Activated naive CD4-positive, alpha-beta T cell treated with anti-CD3 and anti-CD28 coated beads, Interleukin-2, amount 50 U/mL, for 24 hours (primary cell): ENCODE measurements around the gene SMAD3.
A peak's percentile ranks its signal among the peaks of the same experiment; 100 is the strongest.

ENCODE experiments used
- H3K27ac Mint-ChIP-seq: one replicate; pipeline ENCODE4 v1.8.0; 2021; ENCODE audit warnings: mild to moderate bottlenecking, mixed read lengths
- H3K27me3 Mint-ChIP-seq: one replicate; pipeline ENCODE4 v1.8.0; 2021; ENCODE audit warnings: mixed read lengths
- H3K36me3 Mint-ChIP-seq: one replicate; pipeline ENCODE4 v1.8.0; 2021; ENCODE audit warnings: mixed read lengths
- H3K4me1 Mint-ChIP-seq: one replicate; pipeline ENCODE4 v1.8.0; 2021; ENCODE audit warnings: mixed read lengths
- H3K4me3 Mint-ChIP-seq: one replicate; pipeline ENCODE4 v1.8.0; 2021; ENCODE audit warnings: mild to moderate bottlenecking, mixed read lengths
- H3K9me3 Mint-ChIP-seq: one replicate; pipeline ENCODE4 v1.8.0; 2021; ENCODE audit warnings: mixed read lengths

Gene SMAD3

DNA sequence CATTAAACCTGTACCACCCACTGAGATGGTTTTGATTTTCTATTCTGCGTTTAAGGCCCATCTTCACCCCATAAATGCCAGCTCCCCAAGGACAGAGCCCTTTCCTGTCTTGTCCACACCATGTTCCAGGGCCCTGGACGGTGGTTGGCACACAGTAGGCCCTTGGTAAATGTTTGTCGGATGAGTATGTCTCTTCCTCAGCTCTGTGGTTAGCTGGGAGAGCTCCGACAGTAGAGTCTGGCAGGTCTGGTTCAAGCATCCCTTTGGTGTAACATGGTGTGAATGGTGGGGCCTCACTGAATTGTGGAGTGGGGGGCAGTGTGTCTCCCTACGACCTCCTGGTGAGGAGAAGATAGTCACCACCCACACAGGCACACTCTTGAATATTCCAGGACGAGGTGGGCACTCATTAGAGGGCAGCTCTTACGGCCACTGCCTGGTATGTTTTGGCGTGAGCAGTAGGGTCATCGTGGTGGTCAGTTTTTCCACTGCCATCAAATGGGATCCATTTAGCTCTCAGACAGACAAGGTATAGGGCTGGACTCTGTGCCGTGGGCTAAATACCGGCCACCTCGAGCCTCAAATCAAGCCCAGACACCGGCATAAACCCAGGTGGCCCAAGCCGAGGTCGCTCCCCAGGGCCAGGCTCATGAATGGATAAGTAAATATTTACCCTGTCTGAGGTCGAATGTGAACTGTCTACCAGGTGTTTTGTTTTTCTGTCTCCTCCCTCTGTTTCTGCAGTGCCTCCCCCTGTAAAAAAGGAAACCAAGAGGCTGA is 61.3 kb downstream of the SMAD3 start:
- H3K27ac Mint-ChIP-seq, result no peak overlapping the region
- no peak overlapping the region for H3K4me3 Mint-ChIP-seq

DNA sequence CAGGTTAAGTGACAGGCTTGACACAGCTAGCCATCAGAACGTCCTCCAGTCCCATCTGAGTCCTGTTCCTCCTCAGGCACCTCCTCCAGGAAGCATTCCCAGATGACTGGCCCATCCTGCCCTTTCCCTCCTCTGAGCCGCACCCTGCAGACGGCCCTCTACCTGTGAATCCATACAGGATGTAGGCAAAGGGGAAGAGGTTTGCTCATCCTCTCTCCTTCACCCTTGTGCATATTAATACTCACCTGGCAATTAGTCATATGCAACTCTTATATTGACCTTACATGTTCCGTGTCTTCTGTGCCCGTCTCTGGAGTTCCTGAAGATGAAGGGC is 61.9 kb downstream of the SMAD3 start:
- peak overlapping the region; percentile 56 for H3K27ac Mint-ChIP-seq
- H3K4me3 Mint-ChIP-seq, result no peak overlapping the region
- peaks cover 2% of the 10 kb centered on the region for H3K36me3 Mint-ChIP-seq
- peaks cover 65% of the 10 kb centered on the region for H3K4me1 Mint-ChIP-seq
- H3K9me3 Mint-ChIP-seq, result no peaks in the 10 kb centered on the region
- no peaks in the 10 kb centered on the region for H3K27me3 Mint-ChIP-seq

More for the DNA sequence above, 61.3 kb downstream of the SMAD3 start:
- H3K27me3 Mint-ChIP-seq, result no peaks in the 10 kb centered on the region
- peaks cover 70% of the 10 kb centered on the region for H3K4me1 Mint-ChIP-seq
- H3K36me3 Mint-ChIP-seq, result peaks cover 2% of the 10 kb centered on the region
- no peaks in the 10 kb centered on the region for H3K9me3 Mint-ChIP-seq

GRCh38 chr15:67127965-67128364 is 62.6 kb downstream of the SMAD3 start:
- Mint-ChIP-seq H3K9me3 (no peaks in the 10 kb centered on the region), H3K27ac (peak overlapping the region; percentile 60), H3K4me3 (no peak overlapping the region), H3K36me3 (peaks cover 2% of the 10 kb centered on the region), H3K27me3 (no peaks in the 10 kb centered on the region), H3K4me1 (peaks cover 66% of the 10 kb centered on the region)

DNA sequence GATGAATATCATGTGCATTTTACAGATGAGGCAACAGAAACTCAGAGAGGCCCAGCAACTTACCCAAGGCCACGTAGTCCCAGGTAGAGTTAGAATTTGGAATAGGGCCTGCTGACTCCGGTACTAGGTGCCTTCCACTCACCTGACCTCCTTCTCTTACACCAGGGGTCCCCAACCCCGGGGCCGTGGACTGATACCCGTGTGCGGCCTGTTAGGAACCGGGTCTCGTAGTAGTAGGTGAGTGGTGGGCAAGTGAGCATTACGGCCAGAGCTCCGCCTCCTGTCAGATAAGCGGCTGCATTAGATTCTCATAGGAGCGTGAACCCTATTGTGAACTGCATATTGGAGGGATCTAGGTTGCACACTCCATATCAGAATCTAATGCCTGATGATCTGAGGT is 64.8 kb downstream of the SMAD3 start:
- no peaks in the 10 kb centered on the region for H3K9me3 Mint-ChIP-seq
- no peak overlapping the region for H3K4me3 Mint-ChIP-seq
- H3K27ac Mint-ChIP-seq, result no peak overlapping the region
- peaks cover 2% of the 10 kb centered on the region for H3K36me3 Mint-ChIP-seq
- no peaks in the 10 kb centered on the region for H3K27me3 Mint-ChIP-seq
- peaks cover 72% of the 10 kb centered on the region for H3K4me1 Mint-ChIP-seq

DNA sequence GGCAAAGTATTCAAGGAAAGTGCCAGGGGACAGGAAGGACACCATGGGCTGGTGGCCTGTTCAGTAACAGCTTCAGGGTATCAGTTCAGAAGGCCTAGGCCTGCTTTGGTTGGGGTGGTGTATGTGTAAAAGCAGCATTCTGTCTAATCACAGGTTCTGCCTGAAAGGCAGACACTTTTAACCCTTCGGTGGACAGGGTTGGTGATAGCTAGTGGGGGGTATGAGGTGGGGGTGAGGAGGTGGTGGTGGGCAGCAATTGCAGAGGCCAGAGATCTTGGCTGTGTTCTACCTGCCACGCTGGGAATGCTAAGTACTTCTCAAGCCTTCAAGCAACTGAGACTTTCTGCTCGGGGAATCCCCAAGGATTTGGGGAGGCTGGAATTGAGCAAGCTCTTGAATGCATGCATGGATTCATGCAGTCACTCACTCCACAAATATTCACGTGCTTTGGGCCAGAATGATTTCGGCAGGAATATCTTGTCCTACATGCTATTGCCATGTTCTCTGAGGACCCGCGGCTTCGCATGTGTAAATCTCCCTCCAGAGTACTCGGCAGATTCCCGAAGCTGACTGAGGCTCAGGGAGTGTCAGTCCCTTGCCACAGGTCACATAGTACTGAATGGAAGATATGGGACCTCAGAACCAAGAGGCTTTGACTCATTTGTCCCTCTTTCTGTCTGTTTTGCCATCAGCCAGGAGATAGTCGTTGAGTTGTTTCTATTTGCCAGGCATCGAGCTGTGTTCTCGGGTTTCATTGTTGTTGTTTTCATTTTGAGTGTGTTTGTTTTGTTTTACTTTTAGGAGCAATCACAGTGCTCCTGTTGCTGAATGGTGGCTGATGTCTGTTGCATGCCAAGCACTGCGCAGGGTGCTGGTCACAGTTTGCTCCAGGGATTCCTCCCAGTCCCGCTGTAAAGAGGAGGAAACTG is 65.5 kb downstream of the SMAD3 start:
- Mint-ChIP-seq H3K27ac (no peak overlapping the region), H3K4me3 (no peak overlapping the region), H3K27me3 (no peaks in the 10 kb centered on the region), H3K4me1 (peaks cover 75% of the 10 kb centered on the region), H3K36me3 (peaks cover 2% of the 10 kb centered on the region), H3K9me3 (no peaks in the 10 kb centered on the region)

DNA sequence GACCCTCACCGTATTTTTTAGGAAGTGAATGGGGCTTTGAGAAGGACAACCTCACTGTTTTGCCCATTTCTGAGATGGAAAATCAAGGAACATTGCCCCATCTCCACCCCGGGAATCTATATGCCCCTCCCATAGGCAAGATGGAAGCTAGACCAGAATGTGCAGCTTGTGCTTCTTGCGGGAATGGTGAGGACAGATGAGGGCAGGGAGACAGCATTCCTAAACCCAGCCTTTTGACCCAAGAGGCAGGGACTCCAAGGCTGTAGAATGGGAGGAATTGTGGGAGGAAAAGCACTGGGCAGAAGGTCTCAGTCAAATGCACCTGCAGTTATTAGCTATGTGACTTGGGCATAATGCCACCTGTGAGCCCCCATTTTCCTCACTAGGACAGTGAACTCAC is 66.9 kb downstream of the SMAD3 start:
- no peak overlapping the region for H3K27ac Mint-ChIP-seq
- no peaks in the 10 kb centered on the region for H3K27me3 Mint-ChIP-seq
- no peaks in the 10 kb centered on the region for H3K9me3 Mint-ChIP-seq
- peaks cover 85% of the 10 kb centered on the region for H3K4me1 Mint-ChIP-seq
- no peak overlapping the region for H3K4me3 Mint-ChIP-seq
- H3K36me3 Mint-ChIP-seq, result peaks cover 2% of the 10 kb centered on the region

- Mint-ChIP-seq H3K4me3 (no peak overlapping the region), H3K4me1 (peaks cover 85% of the 10 kb centered on the region), H3K36me3 (peaks cover 2% of the 10 kb centered on the region), H3K27ac (peak overlapping the region; percentile 84), H3K27me3 (no peaks in the 10 kb centered on the region), H3K9me3 (no peaks in the 10 kb centered on the region)
Observed at GRCh38 chr15:67133026-67133425, 67.6 kb downstream of the SMAD3 start.

- Mint-ChIP-seq H3K27me3 (no peaks in the 10 kb centered on the region), H3K4me1 (peaks cover 87% of the 10 kb centered on the region), H3K36me3 (peaks cover 4% of the 10 kb centered on the region), H3K4me3 (peak overlapping the region; percentile 79), H3K27ac (peak overlapping the region; percentile 98), H3K9me3 (no peaks in the 10 kb centered on the region)
Observed at GRCh38 chr15:67133738-67134066, 68.3 kb downstream of the SMAD3 start.

- Mint-ChIP-seq H3K36me3 (peaks cover 4% of the 10 kb centered on the region), H3K27ac (peak overlapping the region; percentile 98), H3K4me1 (peaks cover 88% of the 10 kb centered on the region), H3K4me3 (peak overlapping the region; percentile 79), H3K27me3 (no peaks in the 10 kb centered on the region), H3K9me3 (no peaks in the 10 kb centered on the region)
Observed at GRCh38 chr15:67134067-67134838, 68.9 kb downstream of the SMAD3 start.

DNA sequence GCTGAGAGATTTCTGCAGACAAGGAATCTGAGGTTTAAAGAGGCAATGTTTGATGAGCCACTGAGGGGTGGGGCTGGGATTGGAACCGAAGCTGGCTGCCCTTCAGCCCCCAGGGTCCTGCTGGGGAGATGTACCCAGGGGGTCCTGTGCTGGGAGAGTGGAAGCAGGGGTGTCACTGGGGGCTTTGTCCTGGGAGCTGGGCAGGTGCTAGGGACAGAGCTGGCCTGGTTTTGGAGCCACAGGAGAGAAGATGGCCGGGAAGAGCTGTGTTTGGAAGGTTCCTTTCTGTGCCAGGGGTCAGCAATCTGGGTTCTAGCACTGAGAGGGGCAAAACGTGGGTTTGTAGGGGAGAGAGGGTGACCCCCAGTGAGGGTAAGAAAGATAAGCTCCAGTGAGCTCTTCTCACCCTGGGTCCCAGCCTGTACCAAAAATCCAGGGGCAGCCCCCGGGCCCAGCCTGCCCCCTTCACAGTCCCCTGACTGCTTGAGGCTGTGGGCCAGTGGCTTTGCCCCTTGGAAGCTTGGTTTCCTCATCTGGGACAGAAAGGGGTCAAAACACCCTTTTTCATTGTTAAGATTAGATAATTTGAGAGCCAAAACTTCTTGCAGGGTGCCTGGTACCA is 69.6 kb downstream of the SMAD3 start:
- H3K36me3 Mint-ChIP-seq, result peaks cover 4% of the 10 kb centered on the region
- no peaks in the 10 kb centered on the region for H3K27me3 Mint-ChIP-seq
- peaks cover 85% of the 10 kb centered on the region for H3K4me1 Mint-ChIP-seq
- H3K4me3 Mint-ChIP-seq, result peak overlapping the region; percentile 79
- peak overlapping the region; percentile 98 for H3K27ac Mint-ChIP-seq
- no peaks in the 10 kb centered on the region for H3K9me3 Mint-ChIP-seq

- peaks cover 4% of the 10 kb centered on the region for H3K36me3 Mint-ChIP-seq
- H3K4me1 Mint-ChIP-seq, result peaks cover 87% of the 10 kb centered on the region
- no peaks in the 10 kb centered on the region for H3K9me3 Mint-ChIP-seq
- peak overlapping the region; percentile 65 for H3K4me3 Mint-ChIP-seq
- H3K27ac Mint-ChIP-seq, result peak overlapping the region; percentile 98
- H3K27me3 Mint-ChIP-seq, result no peaks in the 10 kb centered on the region
Observed at GRCh38 chr15:67135494-67135893, 70.1 kb downstream of the SMAD3 start.

- Mint-ChIP-seq H3K27ac (peak overlapping the region; percentile 66), H3K4me1 (peaks cover 85% of the 10 kb centered on the region), H3K27me3 (no peaks in the 10 kb centered on the region), H3K4me3 (peak overlapping the region; percentile 15), H3K36me3 (peaks cover 4% of the 10 kb centered on the region), H3K9me3 (no peaks in the 10 kb centered on the region)
Observed at GRCh38 chr15:67136802-67137201, 71.4 kb downstream of the SMAD3 start.

DNA sequence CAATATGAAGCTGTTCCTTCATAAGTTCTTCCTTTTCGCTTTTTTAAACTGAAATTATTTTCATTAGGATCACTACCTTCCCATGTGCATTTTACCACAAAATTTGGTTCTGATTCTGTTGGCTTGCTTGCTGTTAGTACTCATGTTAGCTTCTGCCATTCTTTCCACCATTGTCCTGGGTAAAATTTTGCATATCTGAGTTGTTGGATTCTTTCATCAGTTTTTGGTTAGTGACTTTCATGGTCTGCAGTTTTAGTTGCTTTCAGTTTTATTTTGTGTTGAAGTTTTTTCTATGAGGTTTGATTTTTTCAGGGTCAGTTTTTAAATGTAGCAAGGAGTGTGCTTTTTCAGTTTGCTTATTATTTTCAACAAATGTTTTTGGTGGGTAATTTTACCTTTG is 71.9 kb downstream of the SMAD3 start:
- Mint-ChIP-seq H3K36me3 (peaks cover 4% of the 10 kb centered on the region), H3K27me3 (no peaks in the 10 kb centered on the region), H3K27ac (peak overlapping the region; percentile 66), H3K4me3 (peak overlapping the region; percentile 30), H3K4me1 (peaks cover 90% of the 10 kb centered on the region), H3K9me3 (no peaks in the 10 kb centered on the region)

DNA sequence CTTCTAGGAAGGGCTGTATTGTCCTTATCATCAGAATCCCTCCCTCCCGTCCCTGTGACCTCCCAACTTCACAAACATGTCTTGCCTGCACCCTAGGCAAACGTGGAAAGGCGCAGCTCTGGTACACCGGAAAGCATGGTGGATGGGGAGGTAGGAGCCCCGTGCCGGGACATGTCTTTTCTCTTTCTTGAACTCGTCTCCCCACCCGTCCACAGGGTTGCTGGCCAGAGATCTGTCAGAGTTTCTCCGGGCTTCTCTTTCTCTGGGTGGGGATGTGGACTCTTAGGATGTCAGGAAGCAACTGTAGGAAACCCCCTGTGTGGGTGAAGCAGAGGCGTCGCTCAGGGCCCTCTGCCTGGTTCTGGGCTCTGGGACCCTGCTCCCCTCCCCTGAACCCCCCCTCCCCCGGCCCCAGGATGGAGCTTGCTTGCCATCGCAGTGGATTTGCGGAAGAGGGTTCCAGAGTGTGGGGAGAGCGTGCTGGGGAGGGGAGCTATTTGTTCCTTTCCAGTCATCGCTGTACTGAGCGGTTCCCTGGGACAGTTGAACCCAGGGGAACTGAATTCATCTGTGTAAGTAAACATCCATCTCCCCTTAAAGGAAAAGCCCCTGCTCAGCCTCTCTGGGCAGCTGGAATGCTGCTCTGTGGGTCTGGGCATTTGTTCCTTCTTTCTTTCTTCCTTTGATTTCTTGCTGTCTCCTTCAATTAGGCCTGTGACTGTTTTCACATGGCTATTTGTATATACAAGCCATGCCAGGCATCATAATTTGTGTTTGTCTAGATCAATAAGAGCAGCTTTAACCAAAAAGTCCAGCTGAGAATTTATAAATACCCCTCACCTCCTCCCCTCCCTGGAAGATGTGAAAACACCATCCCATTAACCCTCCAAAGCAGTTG is 72.8 kb downstream of the SMAD3 start:
- Mint-ChIP-seq H3K27ac (peak overlapping the region; percentile 52), H3K4me3 (peak overlapping the region; percentile 26), H3K9me3 (no peaks in the 10 kb centered on the region), H3K4me1 (peaks cover 90% of the 10 kb centered on the region), H3K36me3 (peaks cover 4% of the 10 kb centered on the region), H3K27me3 (no peaks in the 10 kb centered on the region)
